ENCODE measurements around the gene SLC25A22.
A peak's percentile ranks its signal among the peaks of the same experiment; 100 is the strongest.

The SLC25A22 gene

GRCh38 chr11:821512-822371, 23.7 kb upstream of the SLC25A22 start:
- DNase-seq, result no peak

- no peak for DNase-seq
Measured at GRCh38 chr11:820655-821511, 22.8 kb upstream of the SLC25A22 start.

GRCh38 chr11:819943-820649, 22.0 kb upstream of the SLC25A22 start:
- no peak for DNase-seq

GRCh38 chr11:819129-819931, 21.2 kb upstream of the SLC25A22 start:
- peak; percentile 25 for DNase-seq

- DNase-seq, result no peak
Measured at GRCh38 chr11:818396-819128, 20.5 kb upstream of the SLC25A22 start, which contains the start of gene PNPLA2. TSS of gene PNPLA2 (plus strand) at chr11:818914. CDS start at chr11:819719, 805 bp downstream.

GRCh38 chr11:816433-816779, 18.3 kb upstream of the SLC25A22 start:
- no peak for DNase-seq

GRCh38 chr11:815675-816432, 17.8 kb upstream of the SLC25A22 start:
- DNase-seq, result no peak

GRCh38 chr11:813456-814096, 15.5 kb upstream of the SLC25A22 start:
- no peak for DNase-seq

GRCh38 chr11:813072-813455, 15.0 kb upstream of the SLC25A22 start:
- DNase-seq, result no peak

GRCh38 chr11:812390-812789, 14.3 kb upstream of the SLC25A22 start:
- DNase-seq, result no peak

GRCh38 chr11:811446-812245, 13.6 kb upstream of the SLC25A22 start:
- DNase-seq, result no peak

- no peak for DNase-seq
Measured at GRCh38 chr11:810040-810567, 12.0 kb upstream of the SLC25A22 start.

GRCh38 chr11:809287-810039, 11.4 kb upstream of the SLC25A22 start, which contains the start of gene RPLP2:
TSS of gene RPLP2 (plus strand) at chr11:809967. CDS start at chr11:810235, 268 bp downstream.
- DNase-seq, result peak; percentile 83

- no peak for DNase-seq
Measured at GRCh38 chr11:808427-809286, 10.6 kb upstream of the SLC25A22 start.

- DNase-seq, result no peak
Measured at GRCh38 chr11:804599-804964, 6.5 kb upstream of the SLC25A22 start.

- no peak for DNase-seq
Measured at GRCh38 chr11:803770-804598, 5.9 kb upstream of the SLC25A22 start.

- DNase-seq, result no peak
Measured at GRCh38 chr11:803467-803742, 5.3 kb upstream of the SLC25A22 start.
